ENCODE measurements around the gene CLDND1.

GRCh38 chr3:98513736-98514135 lies 9.0 kb downstream of the CLDND1 start:
- TF ChIP-seq POLR2A (IDR thresholded peaks at IDR 0.05) (no peak), CTCF (IDR thresholded peaks at IDR 0.05) (no peak), POLR2AphosphoS5 (IDR thresholded peaks at IDR 0.05) (no peak), EP300 (IDR thresholded peaks at IDR 0.05) (no peak)

Data from upper lobe of left lung (tissue), 4 donors.